ENCODE results near the gene DLGAP3.

Gene DLGAP3

GRCh38 chr1:34842073-34842472 lies 87.4 kb downstream of the DLGAP3 start:
- ATAC-seq: no peak
- no peak for TF ChIP-seq ZC3H10 (CRISPR knock-in tag; IDR thresholded peaks at IDR 0.05)
- TF ChIP-seq TCF4 (CRISPR knock-in tag; IDR thresholded peaks at IDR 0.05; ENCODE audit: borderline replicate concordance): no peak
- no peak for TF ChIP-seq ZNF70 (CRISPR knock-in tag; IDR thresholded peaks at IDR 0.05)
- TF ChIP-seq CSDC2 (CRISPR knock-in tag; IDR thresholded peaks at IDR 0.05): no peak
- TF ChIP-seq ESRRG (CRISPR knock-in tag; IDR thresholded peaks at IDR 0.05): no peak
- TF ChIP-seq, protein P1, sequence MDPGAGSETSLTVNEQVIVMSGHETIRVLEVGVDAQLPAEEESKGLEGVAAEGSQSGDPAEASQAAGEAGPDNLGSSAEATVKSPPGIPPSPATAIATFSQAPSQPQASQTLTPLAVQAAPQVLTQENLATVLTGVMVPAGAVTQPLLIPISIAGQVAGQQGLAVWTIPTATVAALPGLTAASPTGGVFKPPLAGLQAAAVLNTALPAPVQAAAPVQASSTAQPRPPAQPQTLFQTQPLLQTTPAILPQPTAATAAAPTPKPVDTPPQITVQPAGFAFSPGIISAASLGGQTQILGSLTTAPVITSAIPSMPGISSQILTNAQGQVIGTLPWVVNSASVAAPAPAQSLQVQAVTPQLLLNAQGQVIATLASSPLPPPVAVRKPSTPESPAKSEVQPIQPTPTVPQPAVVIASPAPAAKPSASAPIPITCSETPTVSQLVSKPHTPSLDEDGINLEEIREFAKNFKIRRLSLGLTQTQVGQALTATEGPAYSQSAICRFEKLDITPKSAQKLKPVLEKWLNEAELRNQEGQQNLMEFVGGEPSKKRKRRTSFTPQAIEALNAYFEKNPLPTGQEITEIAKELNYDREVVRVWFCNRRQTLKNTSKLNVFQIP (CRISPR knock-in tag; IDR thresholded peaks at IDR 0.05; ENCODE audit: borderline replicate concordance, low read depth): no peak
- TF ChIP-seq TOX (CRISPR knock-in tag; IDR thresholded peaks at IDR 0.05; ENCODE audit: borderline replicate concordance): no peak
- TF ChIP-seq, protein P2, sequence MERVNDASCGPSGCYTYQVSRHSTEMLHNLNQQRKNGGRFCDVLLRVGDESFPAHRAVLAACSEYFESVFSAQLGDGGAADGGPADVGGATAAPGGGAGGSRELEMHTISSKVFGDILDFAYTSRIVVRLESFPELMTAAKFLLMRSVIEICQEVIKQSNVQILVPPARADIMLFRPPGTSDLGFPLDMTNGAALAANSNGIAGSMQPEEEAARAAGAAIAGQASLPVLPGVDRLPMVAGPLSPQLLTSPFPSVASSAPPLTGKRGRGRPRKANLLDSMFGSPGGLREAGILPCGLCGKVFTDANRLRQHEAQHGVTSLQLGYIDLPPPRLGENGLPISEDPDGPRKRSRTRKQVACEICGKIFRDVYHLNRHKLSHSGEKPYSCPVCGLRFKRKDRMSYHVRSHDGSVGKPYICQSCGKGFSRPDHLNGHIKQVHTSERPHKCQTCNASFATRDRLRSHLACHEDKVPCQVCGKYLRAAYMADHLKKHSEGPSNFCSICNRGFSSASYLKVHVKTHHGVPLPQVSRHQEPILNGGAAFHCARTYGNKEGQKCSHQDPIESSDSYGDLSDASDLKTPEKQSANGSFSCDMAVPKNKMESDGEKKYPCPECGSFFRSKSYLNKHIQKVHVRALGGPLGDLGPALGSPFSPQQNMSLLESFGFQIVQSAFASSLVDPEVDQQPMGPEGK (CRISPR knock-in tag; IDR thresholded peaks at IDR 0.05; ENCODE audit: borderline replicate concordance): no peak
- no peak for TF ChIP-seq OSR1 (CRISPR knock-in tag; IDR thresholded peaks at IDR 0.05)

DNA sequence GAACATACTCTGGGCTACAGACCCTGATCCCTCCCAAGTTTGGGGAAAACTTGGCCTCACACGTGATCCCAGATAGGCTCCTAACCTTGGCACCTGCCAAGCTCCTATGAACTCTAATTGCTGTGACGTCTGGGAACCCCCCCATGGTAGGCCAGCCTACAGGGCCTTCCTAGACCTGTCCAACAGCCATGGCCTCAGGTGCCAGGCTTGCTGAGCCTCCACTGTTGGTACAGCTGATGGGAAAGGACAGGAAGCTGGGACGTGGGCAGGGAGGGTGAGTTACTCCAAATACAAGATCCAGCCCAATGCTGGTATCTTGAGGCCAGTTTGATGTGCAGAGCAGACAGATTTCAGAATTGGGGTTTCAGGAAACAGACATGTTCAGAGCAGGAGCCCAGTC lies 89.0 kb downstream of the DLGAP3 start:
- TF ChIP-seq, protein P1 (CRISPR knock-in tag; IDR thresholded peaks at IDR 0.05; ENCODE audit: borderline replicate concordance, low read depth): no peak
- no peak for TF ChIP-seq ZFP30 (CRISPR knock-in tag; IDR thresholded peaks at IDR 0.05)
- no peak for ATAC-seq

DNA sequence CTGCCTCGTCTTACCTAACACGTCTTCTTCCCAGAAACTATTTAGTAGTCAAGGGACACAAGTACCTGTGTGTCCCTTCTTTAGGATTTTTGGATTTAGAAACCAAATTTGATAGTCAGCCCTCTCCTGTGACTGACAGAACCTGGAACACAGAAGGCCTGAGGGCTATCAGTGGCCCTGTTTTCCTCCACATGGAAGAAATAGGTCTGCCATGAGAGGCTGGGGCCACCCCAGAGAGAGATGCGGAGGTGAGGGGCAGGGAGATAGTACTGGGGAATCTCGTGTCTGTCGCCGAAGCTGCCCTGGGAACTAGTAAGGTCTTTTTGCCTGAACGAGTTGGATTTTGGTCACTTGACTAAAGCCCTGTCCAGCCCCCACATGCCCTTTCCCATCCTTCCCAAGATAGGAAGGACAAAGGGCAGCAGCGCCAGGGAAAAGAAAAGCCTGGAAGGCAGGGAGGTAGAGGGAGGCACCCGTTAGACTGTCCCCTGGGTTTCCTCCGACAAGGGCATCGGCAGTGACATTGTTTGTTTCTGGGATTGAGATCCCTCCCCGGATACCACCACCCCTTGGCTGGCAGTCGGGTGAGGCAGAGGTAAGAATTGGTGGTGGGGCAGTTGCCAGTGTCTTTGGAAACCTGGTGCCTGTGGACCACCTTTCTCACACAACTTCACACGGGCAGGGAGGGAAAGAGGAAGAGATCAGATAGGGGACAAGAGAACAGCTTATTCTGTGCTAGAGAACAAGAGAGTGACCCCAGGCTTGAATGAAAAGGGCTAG lies 89.7 kb downstream of the DLGAP3 start:
- ATAC-seq: no peak
- no peak for TF ChIP-seq BACH2 (CRISPR knock-in tag; IDR thresholded peaks at IDR 0.05; ENCODE audit: borderline replicate concordance)
- TF ChIP-seq ZFP3 (CRISPR knock-in tag; IDR thresholded peaks at IDR 0.05): no peak
- TF ChIP-seq GLIS3 (CRISPR knock-in tag; IDR thresholded peaks at IDR 0.05): no peak
- TF ChIP-seq TOX (CRISPR knock-in tag; IDR thresholded peaks at IDR 0.05; ENCODE audit: borderline replicate concordance): no peak
- TF ChIP-seq ZNF70 (CRISPR knock-in tag; IDR thresholded peaks at IDR 0.05): no peak
- TF ChIP-seq, protein P2 (CRISPR knock-in tag; IDR thresholded peaks at IDR 0.05; ENCODE audit: borderline replicate concordance): no peak
- no peak for TF ChIP-seq RARB (CRISPR knock-in tag; IDR thresholded peaks at IDR 0.05)
- TF ChIP-seq PPARA (CRISPR knock-in tag; IDR thresholded peaks at IDR 0.05; ENCODE audit: borderline replicate concordance): no peak
- no peak for TF ChIP-seq OSR1 (CRISPR knock-in tag; IDR thresholded peaks at IDR 0.05)
- no peak for TF ChIP-seq ZNF8 (CRISPR knock-in tag; IDR thresholded peaks at IDR 0.05)

DNA sequence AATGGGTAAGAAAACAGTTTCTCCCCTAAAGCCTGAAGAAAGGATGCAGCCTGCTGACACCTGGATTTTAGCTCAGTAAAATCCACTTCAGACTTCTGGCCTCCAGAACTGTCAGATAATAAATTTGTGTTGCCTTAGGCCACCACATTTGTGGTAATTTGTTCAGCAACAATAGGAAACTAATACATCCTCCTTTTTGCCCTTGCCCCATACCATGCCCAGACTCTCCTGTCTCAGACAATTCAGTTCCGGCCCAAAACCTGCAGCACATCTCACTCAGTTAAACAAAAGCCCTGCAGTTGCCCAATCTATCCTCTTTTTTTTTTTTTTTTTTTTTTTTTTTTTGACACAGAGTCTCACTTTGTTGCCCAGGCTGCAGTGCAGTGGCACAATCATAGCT lies 95.7 kb downstream of the DLGAP3 start:
- TF ChIP-seq SNAI2 (CRISPR knock-in tag; IDR thresholded peaks at IDR 0.05) (no peak), ISL1 (CRISPR knock-in tag; IDR thresholded peaks at IDR 0.05) (no peak), RARB (CRISPR knock-in tag; IDR thresholded peaks at IDR 0.05) (no peak)
- TF ChIP-seq, protein P3, sequence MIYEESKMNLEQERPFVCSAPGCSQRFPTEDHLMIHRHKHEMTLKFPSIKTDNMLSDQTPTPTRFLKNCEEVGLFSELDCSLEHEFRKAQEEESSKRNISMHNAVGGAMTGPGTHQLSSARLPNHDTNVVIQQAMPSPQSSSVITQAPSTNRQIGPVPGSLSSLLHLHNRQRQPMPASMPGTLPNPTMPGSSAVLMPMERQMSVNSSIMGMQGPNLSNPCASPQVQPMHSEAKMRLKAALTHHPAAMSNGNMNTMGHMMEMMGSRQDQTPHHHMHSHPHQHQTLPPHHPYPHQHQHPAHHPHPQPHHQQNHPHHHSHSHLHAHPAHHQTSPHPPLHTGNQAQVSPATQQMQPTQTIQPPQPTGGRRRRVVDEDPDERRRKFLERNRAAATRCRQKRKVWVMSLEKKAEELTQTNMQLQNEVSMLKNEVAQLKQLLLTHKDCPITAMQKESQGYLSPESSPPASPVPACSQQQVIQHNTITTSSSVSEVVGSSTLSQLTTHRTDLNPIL (CRISPR knock-in tag; IDR thresholded peaks at IDR 0.05; ENCODE audit: low read depth): no peak
- ATAC-seq: no peak
